CD14-positive monocyte (primary cell): ENCODE results near the gene LRRN3. TPM values are rescaled to one million over a fixed set of nuclear protein-coding genes. Genes with fewer than 3 reads are reported as not detected.

Experiments
- DNase-seq, 3 donors: peaks; one replicate each; pipeline ENCODE4 v3.0.0-alpha.2; 2011 to 2022
- H2AFZ ChIP-seq: 2 replicates; pipeline ENCODE4 v1.6.0; 2012; ENCODE audit warnings: mild to moderate bottlenecking, low read depth, low read length, inconsistent platforms; ENCODE audit not compliant: insufficient read depth, poor library complexity, severe bottlenecking
- H3K27ac ChIP-seq, 2 donors: 1 replicate in 1 of 2; 2 replicates in 1 of 2; pipeline ENCODE4 v1.5.1; 2012 to 2013; ENCODE audit warnings: low read length in 2 of 2, control low read depth in 1 of 2, inconsistent platforms in 1 of 2, low read depth in 1 of 2, mild to moderate bottlenecking in 1 of 2
- H3K27me3 ChIP-seq, 2 donors: one replicate each; pipeline versions ENCODE4 v1.6.0 to v1.6.1; 2011 to 2013; ENCODE audit warnings: low read length in 2 of 2; ENCODE audit not compliant: control insufficient read depth in 2 of 2, insufficient read depth in 2 of 2
- H3K36me3 ChIP-seq, 2 donors: replicated peaks in 1 of 2; 1 replicate in 1 of 2; 2 replicates in 1 of 2; pipeline versions ENCODE4 v1.5.1 to v1.6.1; 2012 to 2013; ENCODE audit warnings: low read length in 2 of 2, control low read depth in 1 of 2, inconsistent platforms in 1 of 2, mild to moderate bottlenecking in 1 of 2; ENCODE audit not compliant: insufficient read depth in 2 of 2, control insufficient read depth in 1 of 2
- H3K4me1 ChIP-seq, 2 donors: 1 replicate in 1 of 2; 2 replicates in 1 of 2; pipeline versions ENCODE4 v1.5.1 to v1.6.1; 2012 to 2013; ENCODE audit warnings: low read length in 2 of 2, control low read depth in 1 of 2, inconsistent platforms in 1 of 2, mild to moderate bottlenecking in 1 of 2, moderate library complexity in 1 of 2; ENCODE audit not compliant: insufficient read depth in 2 of 2, control insufficient read depth in 1 of 2
- H3K4me2 ChIP-seq: replicated peaks from 2 replicates; pipeline ENCODE3; 2012; ENCODE audit warnings: low read length, moderate library complexity, mild to moderate bottlenecking; ENCODE audit not compliant: poor library complexity, severe bottlenecking; ENCODE audit errors: extremely low read depth
- H3K4me3 ChIP-seq, 3 experiments: fragments of 200-600 bp in 1 of 3; sonication (generic) in 1 of 3; replicated peaks in 1 of 3; 1 replicate in 2 of 3; 2 replicates in 1 of 3; pipeline ENCODE4 v1.5.1; 2011 to 2013; ENCODE audit warnings: low read length in 3 of 3, mild to moderate bottlenecking in 3 of 3, control low read depth in 2 of 3, low read depth in 2 of 3, inconsistent platforms in 1 of 3, moderate library complexity in 1 of 3
- H3K79me2 ChIP-seq: 2 replicates; pipeline ENCODE4 v1.6.0; 2012; ENCODE audit warnings: mild to moderate bottlenecking, control low read depth, inconsistent platforms, low read length, moderate library complexity; ENCODE audit not compliant: insufficient read depth
- H3K9ac ChIP-seq: 2 replicates; pipeline ENCODE4 v1.6.0; 2017; ENCODE audit warnings: low read length, mild to moderate bottlenecking; ENCODE audit not compliant: insufficient read depth, poor library complexity, severe bottlenecking
- H3K9me3 ChIP-seq, 2 donors: replicated peaks in 1 of 2; 1 replicate in 1 of 2; 2 replicates in 1 of 2; pipeline versions ENCODE4 v1.5.1 to v1.6.1; 2012 to 2013; ENCODE audit warnings: low read length in 2 of 2, control low read depth in 1 of 2; ENCODE audit not compliant: control insufficient read depth in 1 of 2, insufficient read depth in 1 of 2
- H4K20me1 ChIP-seq: 2 replicates; pipeline ENCODE4 v1.6.0; 2012; ENCODE audit warnings: mild to moderate bottlenecking, low read length, control low read depth, moderate library complexity; ENCODE audit not compliant: insufficient read depth
- H3K27ac Mint-ChIP-seq, 7 donors: one replicate each; pipeline ENCODE4 v1.8.0; 2020; ENCODE audit warnings: mild to moderate bottlenecking in 7 of 7, mixed read lengths in 7 of 7, moderate library complexity in 6 of 7, inconsistent platforms in 2 of 7
- H3K27me3 Mint-ChIP-seq, 3 donors: one replicate each; pipeline ENCODE4 v1.8.0; 2021 to 2022; ENCODE audit warnings: low read depth in 3 of 3, mild to moderate bottlenecking in 3 of 3, mixed read lengths in 3 of 3, moderate library complexity in 3 of 3, inconsistent platforms in 1 of 3
- H3K36me3 Mint-ChIP-seq, 2 donors: one replicate each; pipeline ENCODE4 v1.8.0; 2020; ENCODE audit warnings: mixed read lengths in 2 of 2, inconsistent platforms in 1 of 2, mild to moderate bottlenecking in 1 of 2
- H3K4me1 Mint-ChIP-seq: one replicate; pipeline ENCODE4 v1.8.0; 2020; ENCODE audit warnings: mild to moderate bottlenecking, mixed read lengths
- H3K4me3 Mint-ChIP-seq, 2 donors: one replicate each; pipeline ENCODE4 v1.8.0; 2020; ENCODE audit warnings: mild to moderate bottlenecking in 2 of 2, mixed read lengths in 2 of 2, moderate library complexity in 1 of 2
- H3K9me3 Mint-ChIP-seq, 7 donors: one replicate each; pipeline ENCODE4 v1.8.0; 2020 to 2022; ENCODE audit warnings: mixed read lengths in 7 of 7, mild to moderate bottlenecking in 6 of 7, moderate library complexity in 6 of 7, inconsistent platforms in 2 of 7
- CTCF ChIP-seq: fragments of 200-600 bp; IDR thresholded peaks from one replicate; pipeline ENCODE4 v1.8.0; 2022; ENCODE audit warnings: antibody characterized with exemption, mild to moderate bottlenecking
- WGBS: methylation state at CpG from one replicate; pipeline ENCODE4 v1.1.5; 2013; ENCODE audit warnings: missing lambda C conversion rate; ENCODE audit not compliant: insufficient coverage; 5-methylcytosine and 5-hydroxymethylcytosine counted together
- intact Hi-C, 2 donors: fragments of 100-400 bp; cut with micrococcal nuclease; formaldehyde crosslinking; loops; one replicate each; pipeline versions ENCODE4 v1.15.0 to v1.15.1; 2023
- polyA plus RNA-seq, 3 donors: library from polyadenylated mRNA; depleted of rRNA in 1 of 3; unstranded in 2 of 3; stranded (reverse) in 1 of 3; fragments of 300-500 nt in 2 of 3; fragments of >200 nt in 1 of 3; fragmentation: Illumina TruSeq in 2 of 3; gene quantifications; 1 replicate in 2 of 3; 2 replicates in 1 of 3; pipeline ENCODE4 v1.2.3, GENCODE V29; 2012 to 2021

The LRRN3 gene
- polyA plus RNA-seq, 3 donors, result 0.12 to 0.22 TPM; not detected in 1

- DNase-seq, result no peak
- 0% methylated on average over 1 of the region's 3 CpGs for WGBS
- no peak for TF ChIP-seq CTCF
- no peaks in the 10 kb centered on the region for H3K4me1 ChIP-seq
- H3K27me3 ChIP-seq, result no peaks in the 10 kb centered on the region
- H3K27ac Mint-ChIP-seq, result no peak overlapping the region
- H3K9me3 ChIP-seq, result no peaks in the 10 kb centered on the region
- H3K27ac ChIP-seq, result no peak overlapping the region
- H3K36me3 Mint-ChIP-seq, result no peaks in the 10 kb centered on the region
- intact Hi-C loops, result no loop called here
- no peak overlapping the region for H3K9ac ChIP-seq
- H3K79me2 ChIP-seq, result no peaks in the 10 kb centered on the region
- H3K4me3 ChIP-seq, result no peak overlapping the region
- no peaks in the 10 kb centered on the region for H3K4me1 Mint-ChIP-seq
- H3K36me3 ChIP-seq, result no peaks in the 10 kb centered on the region
- H3K4me3 Mint-ChIP-seq, result no peak overlapping the region
- H3K9me3 Mint-ChIP-seq, result peaks cover 0 to 3% (median 0%) of the 10 kb centered on the region in 7 donors
- H4K20me1 ChIP-seq, result no peaks in the 10 kb centered on the region
- H3K27me3 Mint-ChIP-seq, result peaks cover 0 to 2% (median 0%) of the 10 kb centered on the region in 3 donors
- no peak overlapping the region for H3K4me2 ChIP-seq
- H2AFZ ChIP-seq, result no peak overlapping the region
Measured at GRCh38 chr7:111074071-111074747, 16.7 kb upstream of the LRRN3 start.

GRCh38 chr7:111074748-111075146 lies 16.2 kb upstream of the LRRN3 start:
- no peaks in the 10 kb centered on the region for H3K4me1 Mint-ChIP-seq

More at GRCh38 chr7:111074748-111075146, 16.2 kb upstream of the LRRN3 start:
- no peak overlapping the region for H3K9ac ChIP-seq
- no peaks in the 10 kb centered on the region for H3K27me3 ChIP-seq
- no peaks in the 10 kb centered on the region for H3K79me2 ChIP-seq
- no peak overlapping the region for H3K4me3 ChIP-seq
- Mint-ChIP-seq H3K9me3 (peaks cover 0 to 3% (median 0%) of the 10 kb centered on the region in 7 donors), H3K27me3 (peaks cover 0 to 2% (median 0%) of the 10 kb centered on the region in 3 donors), H3K36me3 (no peaks in the 10 kb centered on the region), H3K27ac (no peak overlapping the region), H3K4me3 (no peak overlapping the region)
- no peak overlapping the region for H3K4me2 ChIP-seq
- no peaks in the 10 kb centered on the region for H3K36me3 ChIP-seq
- H3K4me1 ChIP-seq, result no peaks in the 10 kb centered on the region
- WGBS, result 60% methylated on average over 2 of the region's 6 CpGs
- DNase-seq, result no peak
- H3K9me3 ChIP-seq, result no peaks in the 10 kb centered on the region
- H3K27ac ChIP-seq, result no peak overlapping the region
- H4K20me1 ChIP-seq, result no peaks in the 10 kb centered on the region
- no peak for TF ChIP-seq CTCF
- intact Hi-C loops, result no loop called here
- no peak overlapping the region for H2AFZ ChIP-seq
